ENCODE results near the gene SYT12.

DNA sequence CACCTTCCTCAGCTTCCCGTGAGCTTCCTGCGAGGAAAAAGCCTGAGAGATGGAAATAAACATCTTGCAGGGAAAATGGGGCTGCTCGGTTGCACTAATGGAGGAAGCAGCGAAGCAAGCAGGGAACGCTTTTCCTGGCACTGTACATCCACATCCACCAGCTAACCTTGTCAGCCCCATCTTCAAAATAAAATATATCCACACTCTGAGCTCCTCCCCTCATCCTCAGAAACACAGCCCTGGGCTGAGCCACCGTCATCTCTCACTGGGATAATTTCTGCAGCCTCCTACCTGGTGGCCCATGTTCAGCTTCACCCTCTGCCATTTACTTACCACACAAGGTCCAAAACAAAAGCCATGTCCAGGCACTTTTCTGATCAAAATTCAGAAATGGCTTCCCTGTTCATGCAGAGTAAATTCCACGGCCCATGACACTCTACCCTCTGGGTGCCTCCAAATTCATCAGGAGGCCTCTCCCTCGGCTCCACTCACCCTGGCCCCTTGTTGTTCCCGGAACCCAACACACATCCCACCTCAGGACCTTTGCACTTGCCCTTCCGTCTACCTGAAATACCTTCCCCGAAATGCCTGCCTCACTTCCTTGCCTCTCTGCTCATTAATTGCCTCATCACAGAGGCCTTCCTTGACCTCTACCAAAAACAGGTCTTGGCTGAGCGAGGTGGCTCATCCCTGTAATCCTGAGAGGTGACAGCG is 34.9 kb upstream of the SYT12 start:
- TF ChIP-seq, protein P1, sequence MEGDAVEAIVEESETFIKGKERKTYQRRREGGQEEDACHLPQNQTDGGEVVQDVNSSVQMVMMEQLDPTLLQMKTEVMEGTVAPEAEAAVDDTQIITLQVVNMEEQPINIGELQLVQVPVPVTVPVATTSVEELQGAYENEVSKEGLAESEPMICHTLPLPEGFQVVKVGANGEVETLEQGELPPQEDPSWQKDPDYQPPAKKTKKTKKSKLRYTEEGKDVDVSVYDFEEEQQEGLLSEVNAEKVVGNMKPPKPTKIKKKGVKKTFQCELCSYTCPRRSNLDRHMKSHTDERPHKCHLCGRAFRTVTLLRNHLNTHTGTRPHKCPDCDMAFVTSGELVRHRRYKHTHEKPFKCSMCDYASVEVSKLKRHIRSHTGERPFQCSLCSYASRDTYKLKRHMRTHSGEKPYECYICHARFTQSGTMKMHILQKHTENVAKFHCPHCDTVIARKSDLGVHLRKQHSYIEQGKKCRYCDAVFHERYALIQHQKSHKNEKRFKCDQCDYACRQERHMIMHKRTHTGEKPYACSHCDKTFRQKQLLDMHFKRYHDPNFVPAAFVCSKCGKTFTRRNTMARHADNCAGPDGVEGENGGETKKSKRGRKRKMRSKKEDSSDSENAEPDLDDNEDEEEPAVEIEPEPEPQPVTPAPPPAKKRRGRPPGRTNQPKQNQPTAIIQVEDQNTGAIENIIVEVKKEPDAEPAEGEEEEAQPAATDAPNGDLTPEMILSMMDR (conservative IDR thresholded peaks at IDR 0.05; ENCODE audit: low read length), result no peak
- TF ChIP-seq EZH2phosphoT487 (IDR thresholded peaks at IDR 0.05; ENCODE audit: borderline replicate concordance, low read depth, low read length), result no peak

Measured in OCI-LY7 (cell line).